NCI-H2227 treated with DMSO at 0.1 percent for 48 hours (cell line): ENCODE measurements around the gene BMAL2.

Source experiments
- DNase-seq: peaks from one replicate; lab custom pipeline; 2025; lab: John Stamatoyannopoulos, UW

Gene BMAL2

GRCh38 chr12:27332714-27333402 lies at the start of gene BMAL2:
Gene BMAL2 (plus strand): TSS chr12:27332836. CDS start chr12:27333073, 237 bp downstream.
- peak; percentile 41 for DNase-seq

- no peak for DNase-seq
Measured at GRCh38 chr12:27284021-27284420, 48.6 kb upstream of the BMAL2 start.

DNA sequence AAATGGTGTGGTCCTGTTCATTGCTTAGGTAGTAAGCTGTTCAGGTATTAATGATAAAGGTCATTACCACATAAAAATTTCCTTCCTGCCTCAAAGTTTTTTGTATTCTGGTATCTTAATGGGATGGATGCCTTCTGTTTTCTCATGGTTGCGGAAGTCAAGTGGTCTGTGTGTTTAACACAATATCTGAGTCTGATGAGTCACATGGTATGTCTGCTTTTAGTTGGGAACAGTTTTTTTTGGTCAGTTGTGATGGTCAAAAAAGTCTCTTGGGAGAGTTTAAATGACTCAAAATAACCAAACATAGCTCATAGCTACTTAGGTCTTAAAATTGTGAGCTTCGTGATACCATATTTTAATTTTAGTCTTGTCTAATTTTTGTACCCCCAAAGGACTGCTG lies 47.9 kb upstream of the BMAL2 start:
- no peak for DNase-seq

- DNase-seq: no peak
Measured at GRCh38 chr12:27285403-27285802, 47.2 kb upstream of the BMAL2 start.

GRCh38 chr12:27289414-27289813 lies 43.2 kb upstream of the BMAL2 start:
- DNase-seq: no peak

GRCh38 chr12:27290501-27291168 lies 42.0 kb upstream of the BMAL2 start:
- DNase-seq: no peak

- DNase-seq: no peak
Measured at GRCh38 chr12:27291862-27292261, 40.8 kb upstream of the BMAL2 start.

DNA sequence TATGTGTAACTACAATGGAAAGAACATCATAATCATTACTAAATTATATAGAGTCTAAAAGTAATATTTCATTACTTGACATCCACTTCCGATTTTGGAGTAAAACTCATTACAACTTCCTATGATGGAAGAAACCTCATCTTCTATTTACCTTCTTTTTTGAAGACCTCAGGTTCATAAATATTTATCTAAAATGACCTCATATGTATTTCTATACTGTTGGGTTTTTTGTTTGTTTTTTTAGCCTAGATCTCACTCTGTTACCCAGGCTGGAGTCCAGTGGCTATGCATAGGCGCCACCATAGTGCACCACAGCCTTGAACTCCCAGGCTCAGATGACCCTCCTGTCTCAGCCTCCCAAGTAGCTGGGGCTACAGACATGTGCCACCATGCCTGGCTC lies 39.9 kb upstream of the BMAL2 start:
- no peak for DNase-seq

DNA sequence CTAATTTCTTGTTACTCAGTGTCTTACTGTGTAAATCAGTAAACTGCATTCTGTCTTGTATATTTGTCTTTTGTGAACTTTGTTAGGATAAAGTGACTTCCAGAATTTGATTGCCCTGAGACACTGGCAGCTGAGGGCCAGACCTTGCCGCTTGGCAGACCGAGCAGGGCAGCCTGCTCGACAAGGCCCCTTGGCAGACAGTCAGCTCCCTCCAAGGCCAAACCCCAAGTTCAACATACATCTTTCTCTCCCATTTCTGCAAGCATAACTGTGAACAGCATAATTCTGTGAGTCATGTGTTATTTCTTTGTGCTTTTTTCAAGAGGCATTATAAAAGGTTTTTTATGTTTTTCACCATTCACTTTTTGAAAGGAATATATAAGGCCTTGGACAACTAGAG lies 39.2 kb upstream of the BMAL2 start:
- no peak for DNase-seq

DNA sequence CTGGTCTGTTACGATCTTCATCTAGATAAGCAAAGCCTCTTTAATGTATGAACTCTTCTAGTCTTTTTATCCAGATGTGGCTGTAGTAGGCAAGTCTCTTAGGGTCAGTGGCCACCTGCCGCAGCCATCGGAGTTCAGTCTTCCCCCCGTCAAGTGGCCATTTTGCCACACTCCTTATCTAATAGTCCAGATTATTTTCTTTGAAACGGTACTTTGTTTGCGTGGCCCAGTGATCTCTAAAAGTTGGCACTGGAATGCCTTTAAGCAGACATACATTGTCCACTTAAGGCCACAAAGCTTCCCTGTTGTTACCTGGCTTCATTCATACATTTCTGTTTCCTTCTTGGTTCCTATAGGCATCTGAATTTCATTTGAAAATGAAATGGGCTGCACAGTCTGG lies 36.0 kb upstream of the BMAL2 start:
- no peak for DNase-seq

DNA sequence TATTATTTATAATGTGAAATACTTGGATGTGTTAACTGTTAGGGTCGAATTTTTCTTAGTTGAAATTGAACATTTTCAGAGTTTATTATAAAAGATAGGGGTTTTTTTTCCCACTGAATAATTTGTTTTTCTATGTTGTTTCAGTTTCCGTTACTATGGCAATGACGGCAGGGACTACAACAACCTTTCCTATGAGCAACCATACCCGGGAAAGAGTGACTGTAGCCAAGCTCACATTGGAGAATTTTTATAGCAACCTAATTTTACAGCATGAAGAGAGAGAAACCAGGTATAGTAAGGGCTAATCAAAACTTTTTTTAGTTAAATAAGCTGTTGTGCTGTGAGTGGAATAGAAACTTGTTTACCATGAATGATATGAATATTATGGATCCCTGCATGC lies 35.1 kb upstream of the BMAL2 start:
- DNase-seq: no peak

GRCh38 chr12:27299102-27299501 lies 33.5 kb upstream of the BMAL2 start:
- no peak for DNase-seq

DNA sequence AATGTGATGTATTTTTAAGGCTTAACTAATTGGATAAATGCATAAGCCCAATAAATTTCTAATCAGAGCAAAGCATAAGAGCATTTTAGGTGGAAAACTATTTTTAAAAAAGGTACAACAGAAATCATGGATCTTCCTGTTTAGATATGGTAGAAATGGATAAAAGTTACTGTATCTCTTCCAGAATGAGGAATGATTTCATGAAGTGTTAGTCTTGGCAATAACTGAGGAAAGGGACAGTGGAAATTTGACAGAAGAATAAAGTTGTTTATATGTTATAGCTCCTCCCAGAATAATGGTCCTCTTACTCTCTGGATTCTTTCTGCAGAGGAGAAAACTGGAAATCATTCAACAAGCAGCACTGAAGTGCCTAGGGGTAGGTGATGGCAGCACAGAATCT lies 32.4 kb upstream of the BMAL2 start:
- no peak for DNase-seq

- DNase-seq: no peak
Measured at GRCh38 chr12:27303139-27304111, 29.2 kb upstream of the BMAL2 start.

- no peak for DNase-seq
Measured at GRCh38 chr12:27304856-27305255, 27.8 kb upstream of the BMAL2 start.

DNA sequence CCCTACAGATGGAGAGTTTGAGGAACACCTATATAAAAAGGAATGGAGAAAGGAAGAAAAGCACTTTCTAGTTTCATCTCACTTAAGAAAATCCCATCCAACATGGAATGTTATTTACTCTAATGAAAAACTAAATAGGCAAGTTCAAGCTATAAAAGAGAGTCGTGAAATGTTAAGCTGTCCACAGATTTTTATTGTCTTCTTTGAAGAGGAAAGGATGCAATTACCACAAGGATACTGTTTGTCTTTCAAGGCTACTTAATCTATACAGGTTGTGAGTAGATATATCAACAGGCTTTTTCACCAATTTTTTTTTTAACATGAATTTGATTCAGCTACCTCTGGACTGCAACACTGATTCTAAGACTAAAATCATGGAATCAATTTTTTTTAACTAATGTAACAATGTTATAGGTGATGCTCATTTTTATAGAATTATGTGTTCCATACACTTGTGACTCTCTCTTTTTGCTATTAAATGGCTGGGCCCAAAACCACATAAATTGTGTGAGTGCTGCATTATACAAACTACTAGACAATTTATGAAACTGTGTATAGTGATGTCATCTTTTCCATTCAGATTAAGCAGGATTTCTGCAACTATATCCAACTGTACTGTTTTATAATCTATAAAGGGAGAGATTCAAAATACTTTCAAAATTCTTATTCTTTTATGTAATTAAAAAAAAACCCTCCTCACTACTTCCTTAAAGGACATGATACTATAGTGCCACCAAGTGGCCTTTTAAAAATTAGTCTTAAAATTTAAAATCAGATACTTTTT lies 26.8 kb upstream of the BMAL2 start:
- peak; percentile 1 for DNase-seq

GRCh38 chr12:27309293-27309994 lies 23.2 kb upstream of the BMAL2 start:
- no peak for DNase-seq

- no peak for DNase-seq
Measured at GRCh38 chr12:27309995-27310315, 22.7 kb upstream of the BMAL2 start.

DNA sequence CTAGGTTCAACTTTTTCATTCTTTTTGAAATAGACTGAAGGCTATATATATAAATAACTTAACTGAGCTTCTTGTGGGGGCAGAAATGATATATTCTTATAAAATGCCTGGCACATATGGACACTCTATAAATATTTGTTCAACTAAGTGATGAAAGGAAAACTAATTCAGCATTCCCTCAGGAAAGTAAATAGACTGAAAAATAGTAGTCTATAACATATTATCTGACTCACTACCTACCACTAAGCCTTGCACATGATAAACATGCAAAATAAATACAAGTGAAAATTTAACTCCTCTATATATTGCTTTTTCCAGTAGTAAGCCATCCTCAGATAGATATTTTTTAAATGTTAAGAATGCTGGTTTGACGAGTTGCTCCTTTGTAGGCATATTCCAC lies 15.7 kb upstream of the BMAL2 start:
- DNase-seq: no peak

DNA sequence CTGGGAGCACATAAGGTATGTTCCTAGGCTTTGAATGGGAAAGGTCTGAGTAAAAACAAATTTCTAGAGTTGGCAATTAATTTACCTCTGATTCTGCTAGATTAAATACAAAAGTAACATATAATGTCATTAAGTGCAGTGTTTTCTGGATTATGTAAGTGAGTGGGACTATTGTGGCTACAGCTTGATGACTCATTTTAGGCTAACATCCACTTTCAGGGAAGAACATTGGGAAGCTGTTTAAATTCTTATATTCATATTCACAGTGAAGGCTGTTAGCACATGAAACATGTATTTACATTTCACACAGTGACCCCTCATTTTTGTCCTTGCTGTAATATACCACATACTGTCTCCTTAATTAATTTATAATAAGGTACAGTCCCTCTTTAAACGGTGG lies 13.2 kb upstream of the BMAL2 start:
- no peak for DNase-seq

GRCh38 chr12:27319848-27320247 lies 12.8 kb upstream of the BMAL2 start:
- no peak for DNase-seq
